GM18870 (cell line): ENCODE data around the gene TSPEAR.

Experiments
- ATAC-seq: cut with Tn5 transposase; IDR thresholded peaks from one replicate; pipeline ENCODE4 v1.9.1; 2021; ENCODE audit warnings: moderate library complexity; ENCODE audit not compliant: unreplicated experiment

The TSPEAR gene

DNA sequence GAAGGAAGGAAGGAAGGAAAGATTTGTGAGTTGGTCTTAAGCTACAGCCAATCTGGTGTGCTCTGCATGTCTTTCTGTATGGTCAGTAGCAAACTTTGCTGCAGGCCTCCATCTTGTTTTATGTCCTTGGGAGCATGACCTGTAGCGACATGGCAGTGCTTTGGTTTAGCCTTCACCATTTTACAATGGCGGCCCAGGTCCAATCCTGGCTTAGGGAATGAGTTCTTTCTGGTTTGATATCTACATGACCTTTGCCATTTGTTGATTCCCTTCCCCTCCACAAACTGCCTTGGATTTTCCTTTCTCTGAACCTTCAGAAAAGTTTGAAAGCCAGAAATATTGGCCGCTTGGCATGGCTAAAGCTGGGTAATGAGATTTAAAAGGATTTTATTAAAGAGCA lies 30.5 kb upstream of the TSPEAR start:
- ATAC-seq, result no peak

- no peak for ATAC-seq
These were observed 29.4 kb upstream of the TSPEAR start for GRCh38 chr21:44740742-44741141.

- ATAC-seq, result no peak
These were observed 27.9 kb upstream of the TSPEAR start for GRCh38 chr21:44739316-44739715.

GRCh38 chr21:44738621-44739020 lies 27.2 kb upstream of the TSPEAR start:
- ATAC-seq, result no peak

- no peak for ATAC-seq
These were observed 26.5 kb upstream of the TSPEAR start for GRCh38 chr21:44737706-44738354.

GRCh38 chr21:44736291-44737004 lies 25.1 kb upstream of the TSPEAR start:
- ATAC-seq, result no peak

DNA sequence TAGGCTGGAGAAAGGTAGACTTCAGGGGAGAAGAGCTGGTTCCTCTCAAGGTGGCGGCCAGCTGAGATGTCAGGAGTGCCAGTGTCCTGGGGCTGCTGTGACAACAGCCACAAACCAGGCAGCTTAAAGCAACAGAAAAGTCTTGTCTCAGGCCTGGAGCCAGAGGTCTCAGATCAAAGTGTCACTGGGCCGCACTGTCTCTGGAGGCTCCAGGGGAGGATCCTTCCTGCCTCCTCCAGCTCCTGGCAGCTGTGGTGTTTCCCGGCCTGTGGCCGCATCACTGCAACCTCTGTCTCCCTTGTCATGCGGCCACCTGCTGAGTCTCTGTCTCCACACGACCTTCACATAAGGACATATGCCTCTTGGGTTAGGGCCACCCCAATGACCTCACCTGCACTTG lies 24.4 kb upstream of the TSPEAR start:
- ATAC-seq, result no peak

- no peak for ATAC-seq
These were observed 23.5 kb upstream of the TSPEAR start for GRCh38 chr21:44734841-44735240.

GRCh38 chr21:44734026-44734745 lies 22.8 kb upstream of the TSPEAR start:
- no peak for ATAC-seq

DNA sequence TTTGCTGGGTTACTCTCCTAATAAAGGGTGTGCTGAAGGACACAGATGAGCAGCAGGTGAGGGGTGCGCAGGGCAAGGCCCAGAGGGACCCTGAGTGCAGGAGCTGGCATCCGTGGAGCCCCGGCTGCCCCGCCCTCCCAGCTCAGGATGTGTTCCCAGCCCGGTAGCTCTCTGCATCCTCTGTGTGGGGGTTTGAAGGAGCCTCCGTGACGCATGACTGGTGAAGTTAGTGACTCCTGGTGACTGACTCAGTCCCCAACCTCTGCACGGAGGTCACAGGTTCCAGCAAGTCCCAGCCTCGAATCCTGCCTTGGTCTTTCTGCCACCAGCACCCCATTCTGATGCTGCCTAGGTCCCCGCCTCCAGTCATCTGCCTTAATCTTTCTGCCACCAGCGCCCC lies 21.6 kb upstream of the TSPEAR start:
- no peak for ATAC-seq

- no peak for ATAC-seq
These were observed 20.9 kb upstream of the TSPEAR start for GRCh38 chr21:44732263-44732662.

DNA sequence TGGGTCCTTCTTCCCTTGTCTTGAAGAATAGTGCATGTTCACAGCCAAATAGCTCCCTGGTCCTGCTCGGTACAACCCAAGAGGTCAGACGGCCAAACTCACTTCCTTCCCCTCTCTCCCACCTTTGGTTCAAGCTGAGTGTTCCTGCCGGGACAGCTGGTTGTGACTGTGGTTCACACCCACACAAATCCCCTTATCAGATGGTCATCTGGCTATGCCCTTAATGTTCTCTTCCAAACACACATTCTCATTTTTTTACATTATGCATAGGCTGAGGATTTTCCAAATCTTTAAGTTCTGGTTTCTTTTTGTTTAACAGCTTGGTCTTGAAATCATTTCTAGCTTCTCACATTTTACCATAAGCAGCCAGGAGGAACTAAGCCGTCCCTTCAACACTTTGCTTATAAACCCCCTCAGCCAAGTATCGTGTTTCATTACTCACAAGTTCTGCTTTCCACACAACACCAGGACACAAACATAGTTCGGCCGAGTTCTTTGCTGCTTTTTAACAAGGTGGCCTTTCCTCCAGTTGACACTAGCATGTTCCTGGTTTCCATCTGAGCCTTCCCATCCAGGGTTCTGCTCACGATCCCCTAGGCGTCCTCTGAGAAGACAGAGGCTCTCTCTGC lies 19.7 kb upstream of the TSPEAR start:
- no peak for ATAC-seq

DNA sequence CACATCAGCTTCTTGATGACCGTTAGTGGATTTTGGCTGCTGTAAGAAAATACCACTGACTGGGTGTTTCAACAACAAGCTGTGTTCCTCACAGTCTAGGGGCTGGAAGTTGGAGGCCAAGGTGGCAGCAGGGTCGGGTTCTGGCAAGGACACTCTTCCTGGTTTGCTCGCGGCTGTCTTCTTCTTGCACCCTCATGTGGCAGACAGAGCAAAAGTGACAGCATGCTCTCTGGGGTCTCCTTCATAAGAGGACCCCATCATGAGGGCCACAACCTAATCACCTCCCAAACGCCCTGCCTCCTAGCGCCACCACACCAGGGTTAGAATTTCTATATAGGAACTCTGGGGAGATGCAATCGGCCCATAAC lies 18.6 kb upstream of the TSPEAR start:
- no peak for ATAC-seq

GRCh38 chr21:44729336-44730027 lies 18.1 kb upstream of the TSPEAR start:
- no peak for ATAC-seq

GRCh38 chr21:44728716-44729115 lies 17.3 kb upstream of the TSPEAR start:
- ATAC-seq, result no peak

GRCh38 chr21:44727757-44728156 lies 16.4 kb upstream of the TSPEAR start:
- ATAC-seq, result no peak

DNA sequence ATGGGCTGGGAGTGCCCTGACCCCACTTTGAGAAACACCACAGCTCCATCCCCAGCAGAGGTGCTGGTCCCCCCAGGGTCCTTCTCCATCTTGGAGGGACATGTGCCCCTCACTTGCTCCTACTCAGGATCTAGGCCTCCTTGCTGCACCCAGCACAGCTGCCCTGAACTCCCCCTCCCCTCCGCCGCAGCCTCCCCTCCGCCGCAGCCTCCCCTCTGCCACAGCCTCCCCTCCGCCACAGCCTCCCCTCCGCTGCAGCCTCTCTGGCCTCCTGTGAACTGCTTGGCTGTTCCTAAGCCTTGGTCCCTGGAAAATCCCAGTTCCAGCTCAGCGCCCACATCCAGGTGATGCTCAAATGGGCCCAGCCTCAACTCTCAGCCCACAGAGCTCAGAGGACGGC lies 15.9 kb upstream of the TSPEAR start:
- no peak for ATAC-seq

DNA sequence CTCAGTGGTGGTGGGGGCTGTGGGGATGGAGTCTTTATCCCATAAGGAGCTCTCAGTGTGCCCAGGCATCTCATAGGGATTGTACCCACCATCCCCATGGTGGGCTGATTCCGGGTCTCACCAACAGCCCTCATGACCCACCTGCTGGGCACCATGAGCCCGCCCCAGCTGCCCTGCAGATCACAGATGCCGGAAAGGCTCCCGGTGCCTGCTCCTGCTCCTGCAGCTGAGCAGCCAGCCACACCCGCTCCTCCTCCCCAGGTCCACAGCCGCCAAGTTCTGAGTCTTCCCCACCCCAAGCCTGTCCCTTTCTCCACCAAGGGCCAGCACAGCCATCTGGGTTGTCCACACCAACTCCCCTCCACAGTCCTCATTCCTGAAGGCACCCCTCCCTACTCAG lies 15.5 kb upstream of the TSPEAR start:
- ATAC-seq, result no peak

GRCh38 chr21:44724926-44725325 lies 13.6 kb upstream of the TSPEAR start:
- ATAC-seq, result no peak

GRCh38 chr21:44724196-44724595 lies 12.8 kb upstream of the TSPEAR start:
- no peak for ATAC-seq
